ENCODE data around the gene THRB. TPM values are rescaled to one million over a fixed set of nuclear protein-coding genes. Genes with fewer than 3 reads are reported as not detected.

THRB gene
- polyA plus RNA-seq, 1 of the 3 experiments (the other 2 are of a cell fraction) = 0.02 TPM

DNA sequence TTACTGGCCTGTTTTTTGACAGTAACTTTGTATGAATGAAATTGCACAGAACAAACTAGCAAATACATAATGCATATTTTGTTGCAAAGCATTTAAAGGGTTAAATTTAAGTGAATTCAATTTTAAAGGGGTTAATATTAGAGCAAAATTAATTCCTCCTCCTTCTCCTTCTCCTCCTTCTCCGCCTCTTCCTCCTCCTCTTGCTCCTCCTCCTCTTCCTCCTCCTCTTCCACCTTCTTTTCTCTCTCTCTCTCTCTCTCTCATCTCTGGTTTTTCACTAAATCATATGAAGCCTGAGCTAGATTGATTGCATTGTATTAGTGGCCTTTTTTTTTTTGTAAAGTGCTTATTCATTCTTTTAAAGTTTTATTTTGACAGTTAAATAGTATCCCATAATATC, 154.5 kb downstream of the THRB start:
- Histone ChIP-seq H2AFZ (ENCODE audit: low read depth) (no peak overlapping the region), H3K79me2 (ENCODE audit: insufficient read depth) (no peaks in the 10 kb centered on the region), H3K36me3 (replicated peaks in 1 of 2; ENCODE audit: control insufficient read depth in 1 of 2, insufficient read depth in 2 of 2, low read length in 1 of 2) (no peaks in the 10 kb centered on the region), H4K20me1 (ENCODE audit: insufficient read depth) (no peaks in the 10 kb centered on the region), H3F3A (replicated peaks; ENCODE audit: insufficient read depth) (peaks cover 3% of the 10 kb centered on the region), H3K27ac (ENCODE audit: low read depth in 2 of 2, low read length in 1 of 2) (no peak overlapping the region), H3K4me3 (ENCODE audit: low read depth in 2 of 2, low read length in 1 of 2) (no peak overlapping the region), H3K27me3 (ENCODE audit: insufficient read depth) (no peaks in the 10 kb centered on the region), H3K4me2 (no peak overlapping the region), H3K9me2 (no peaks in the 10 kb centered on the region), H3K9ac (no peak overlapping the region), H3K4me1 (ENCODE audit: control insufficient read depth in 1 of 2, insufficient read depth in 2 of 2, low read depth in 1 of 2, low read length in 1 of 2) (no peaks in the 10 kb centered on the region; a peak in 1 of 4 replicates), H3K9me3 (no peaks in the 10 kb centered on the region)
- 50% methylated on average over 1 of the region's 1 CpG for WGBS (ENCODE audit: low lambda C conversion rate)
- CTCF ChIA-PET = no interaction called here
- no peak for TF ChIP-seq GATA2 (CRISPR knock-in tag; IDR thresholded peaks at IDR 0.05)
- no peak for TF ChIP-seq SMC3 (IDR thresholded peaks at IDR 0.05; ENCODE audit: low read depth, low read length)
- TF ChIP-seq, protein P1, sequence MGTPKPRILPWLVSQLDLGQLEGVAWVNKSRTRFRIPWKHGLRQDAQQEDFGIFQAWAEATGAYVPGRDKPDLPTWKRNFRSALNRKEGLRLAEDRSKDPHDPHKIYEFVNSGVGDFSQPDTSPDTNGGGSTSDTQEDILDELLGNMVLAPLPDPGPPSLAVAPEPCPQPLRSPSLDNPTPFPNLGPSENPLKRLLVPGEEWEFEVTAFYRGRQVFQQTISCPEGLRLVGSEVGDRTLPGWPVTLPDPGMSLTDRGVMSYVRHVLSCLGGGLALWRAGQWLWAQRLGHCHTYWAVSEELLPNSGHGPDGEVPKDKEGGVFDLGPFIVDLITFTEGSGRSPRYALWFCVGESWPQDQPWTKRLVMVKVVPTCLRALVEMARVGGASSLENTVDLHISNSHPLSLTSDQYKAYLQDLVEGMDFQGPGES (IDR thresholded peaks at IDR 0.05; ENCODE audit: low read depth, low read length) = no peak
- TF ChIP-seq, protein P2, sequence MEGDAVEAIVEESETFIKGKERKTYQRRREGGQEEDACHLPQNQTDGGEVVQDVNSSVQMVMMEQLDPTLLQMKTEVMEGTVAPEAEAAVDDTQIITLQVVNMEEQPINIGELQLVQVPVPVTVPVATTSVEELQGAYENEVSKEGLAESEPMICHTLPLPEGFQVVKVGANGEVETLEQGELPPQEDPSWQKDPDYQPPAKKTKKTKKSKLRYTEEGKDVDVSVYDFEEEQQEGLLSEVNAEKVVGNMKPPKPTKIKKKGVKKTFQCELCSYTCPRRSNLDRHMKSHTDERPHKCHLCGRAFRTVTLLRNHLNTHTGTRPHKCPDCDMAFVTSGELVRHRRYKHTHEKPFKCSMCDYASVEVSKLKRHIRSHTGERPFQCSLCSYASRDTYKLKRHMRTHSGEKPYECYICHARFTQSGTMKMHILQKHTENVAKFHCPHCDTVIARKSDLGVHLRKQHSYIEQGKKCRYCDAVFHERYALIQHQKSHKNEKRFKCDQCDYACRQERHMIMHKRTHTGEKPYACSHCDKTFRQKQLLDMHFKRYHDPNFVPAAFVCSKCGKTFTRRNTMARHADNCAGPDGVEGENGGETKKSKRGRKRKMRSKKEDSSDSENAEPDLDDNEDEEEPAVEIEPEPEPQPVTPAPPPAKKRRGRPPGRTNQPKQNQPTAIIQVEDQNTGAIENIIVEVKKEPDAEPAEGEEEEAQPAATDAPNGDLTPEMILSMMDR (IDR thresholded peaks at IDR 0.05) = no peak
- no peak for TF ChIP-seq MEF2A (IDR thresholded peaks at IDR 0.05; ENCODE audit: borderline replicate concordance, low read depth)
- TF ChIP-seq TCF12 (IDR thresholded peaks at IDR 0.05) = no peak
- no peak for TF ChIP-seq RAD21 (IDR thresholded peaks at IDR 0.05; ENCODE audit: low read length)
- TF ChIP-seq, protein P3, sequence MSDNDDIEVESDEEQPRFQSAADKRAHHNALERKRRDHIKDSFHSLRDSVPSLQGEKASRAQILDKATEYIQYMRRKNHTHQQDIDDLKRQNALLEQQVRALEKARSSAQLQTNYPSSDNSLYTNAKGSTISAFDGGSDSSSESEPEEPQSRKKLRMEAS (IDR thresholded peaks at IDR 0.05; ENCODE audit: low read depth) = no peak
- TF ChIP-seq POLR2AphosphoS5 (IDR thresholded peaks at IDR 0.05; ENCODE audit: low read depth, low read length) = no peak
- TF ChIP-seq RXRA (IDR thresholded peaks at IDR 0.05; ENCODE audit: borderline replicate concordance, low read depth) = no peak
- no peak for TF ChIP-seq RFX5 (IDR thresholded peaks at IDR 0.05; ENCODE audit: low read length)
- TF ChIP-seq, protein P4, sequence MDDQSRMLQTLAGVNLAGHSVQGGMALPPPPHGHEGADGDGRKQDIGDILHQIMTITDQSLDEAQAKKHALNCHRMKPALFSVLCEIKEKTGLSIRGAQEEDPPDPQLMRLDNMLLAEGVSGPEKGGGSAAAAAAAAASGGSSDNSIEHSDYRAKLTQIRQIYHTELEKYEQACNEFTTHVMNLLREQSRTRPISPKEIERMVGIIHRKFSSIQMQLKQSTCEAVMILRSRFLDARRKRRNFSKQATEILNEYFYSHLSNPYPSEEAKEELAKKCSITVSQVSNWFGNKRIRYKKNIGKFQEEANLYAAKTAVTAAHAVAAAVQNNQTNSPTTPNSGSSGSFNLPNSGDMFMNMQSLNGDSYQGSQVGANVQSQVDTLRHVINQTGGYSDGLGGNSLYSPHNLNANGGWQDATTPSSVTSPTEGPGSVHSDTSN (IDR thresholded peaks at IDR 0.05) = no peak
- no peak for DNase-seq
- POLR2A ChIA-PET = no interaction called here

DNA sequence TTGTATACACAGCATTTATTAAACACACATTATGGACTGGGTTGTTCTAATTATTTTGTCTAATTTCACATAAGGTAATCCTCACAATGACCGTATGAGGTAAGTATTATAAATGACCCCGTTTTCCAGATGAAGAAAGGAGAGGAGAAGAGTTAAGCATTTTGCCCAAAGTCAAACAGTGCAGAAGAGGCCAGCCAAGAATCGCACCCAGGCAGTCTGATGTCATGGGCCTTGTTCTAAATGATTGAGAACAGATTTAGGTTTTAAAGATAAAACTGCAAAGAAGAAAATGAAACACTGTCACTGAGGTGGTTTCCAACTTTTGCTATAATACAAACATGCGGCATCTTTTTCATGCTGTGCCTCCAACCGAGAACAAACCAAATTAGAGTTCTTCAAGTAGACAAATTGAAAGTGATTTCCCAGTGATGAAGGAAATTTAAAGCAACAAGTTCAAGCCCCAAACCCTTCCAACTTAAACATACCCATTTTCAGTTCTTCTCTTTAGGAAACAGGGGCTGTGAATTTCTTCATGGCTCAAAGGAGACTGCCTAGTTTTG, 155.3 kb downstream of the THRB start:
- H3K9ac ChIP-seq = no peak overlapping the region
- DNase-seq = no peak
- no peaks in the 10 kb centered on the region for H3K36me3 ChIP-seq (replicated peaks in 1 of 2; ENCODE audit: control insufficient read depth in 1 of 2, insufficient read depth in 2 of 2, low read length in 1 of 2)
- no peaks in the 10 kb centered on the region for H3K79me2 ChIP-seq (ENCODE audit: insufficient read depth)
- peaks cover 3% of the 10 kb centered on the region for H3F3A ChIP-seq (replicated peaks; ENCODE audit: insufficient read depth)
- no peak overlapping the region for H3K4me3 ChIP-seq (ENCODE audit: low read depth in 2 of 2, low read length in 1 of 2)
- H3K27me3 ChIP-seq (ENCODE audit: insufficient read depth) = no peaks in the 10 kb centered on the region
- CTCF ChIA-PET = no interaction called here
- POLR2A ChIA-PET = no interaction called here
- no peak overlapping the region for H2AFZ ChIP-seq (ENCODE audit: low read depth)
- no peak overlapping the region for H3K4me2 ChIP-seq
- no peaks in the 10 kb centered on the region for H3K9me2 ChIP-seq
- no peak overlapping the region for H3K27ac ChIP-seq (ENCODE audit: low read depth in 2 of 2, low read length in 1 of 2)
- H4K20me1 ChIP-seq (ENCODE audit: insufficient read depth) = no peaks in the 10 kb centered on the region
- WGBS (ENCODE audit: low lambda C conversion rate) = 77% methylated on average over 5 of the region's 5 CpGs
- no peaks in the 10 kb centered on the region; a peak in 1 of 4 replicates for H3K4me1 ChIP-seq (ENCODE audit: control insufficient read depth in 1 of 2, insufficient read depth in 2 of 2, low read depth in 1 of 2, low read length in 1 of 2)
- no peaks in the 10 kb centered on the region for H3K9me3 ChIP-seq
- TF ChIP-seq YY1 (IDR thresholded peaks at IDR 0.05; ENCODE audit: low read depth) (no peak), GATA2 (CRISPR knock-in tag; IDR thresholded peaks at IDR 0.05) (no peak), CHD2 (IDR thresholded peaks at IDR 0.05; ENCODE audit: low read length, partially characterized antibody) (no peak), EP300 (IDR thresholded peaks at IDR 0.05; ENCODE audit: borderline replicate concordance in 1 of 2, low read depth in 1 of 2, low read length in 1 of 2) (no peak), JUND (IDR thresholded peaks at IDR 0.05) (no peak), TCF12 (IDR thresholded peaks at IDR 0.05) (no peak), RCOR1 (IDR thresholded peaks at IDR 0.05; ENCODE audit: low read length) (no peak), FOSL2 (IDR thresholded peaks at IDR 0.05; ENCODE audit: borderline replicate concordance, low read depth) (no peak), POLR2AphosphoS5 (IDR thresholded peaks at IDR 0.05; ENCODE audit: low read depth, low read length) (no peak), TEAD4 (IDR thresholded peaks at IDR 0.05; ENCODE audit: borderline replicate concordance, insufficient read depth) (no peak), FOXJ3 (CRISPR knock-in tag; IDR thresholded peaks at IDR 0.05) (no peak)
- TF ChIP-seq, protein P5, sequence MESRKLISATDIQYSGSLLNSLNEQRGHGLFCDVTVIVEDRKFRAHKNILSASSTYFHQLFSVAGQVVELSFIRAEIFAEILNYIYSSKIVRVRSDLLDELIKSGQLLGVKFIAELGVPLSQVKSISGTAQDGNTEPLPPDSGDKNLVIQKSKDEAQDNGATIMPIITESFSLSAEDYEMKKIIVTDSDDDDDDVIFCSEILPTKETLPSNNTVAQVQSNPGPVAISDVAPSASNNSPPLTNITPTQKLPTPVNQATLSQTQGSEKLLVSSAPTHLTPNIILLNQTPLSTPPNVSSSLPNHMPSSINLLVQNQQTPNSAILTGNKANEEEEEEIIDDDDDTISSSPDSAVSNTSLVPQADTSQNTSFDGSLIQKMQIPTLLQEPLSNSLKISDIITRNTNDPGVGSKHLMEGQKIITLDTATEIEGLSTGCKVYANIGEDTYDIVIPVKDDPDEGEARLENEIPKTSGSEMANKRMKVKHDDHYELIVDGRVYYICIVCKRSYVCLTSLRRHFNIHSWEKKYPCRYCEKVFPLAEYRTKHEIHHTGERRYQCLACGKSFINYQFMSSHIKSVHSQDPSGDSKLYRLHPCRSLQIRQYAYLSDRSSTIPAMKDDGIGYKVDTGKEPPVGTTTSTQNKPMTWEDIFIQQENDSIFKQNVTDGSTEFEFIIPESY (IDR thresholded peaks at IDR 0.05; ENCODE audit: borderline replicate concordance, low read depth) = no peak
- TF ChIP-seq, protein P1 (IDR thresholded peaks at IDR 0.05; ENCODE audit: low read depth, low read length) = no peak
